Measurements from ENCODE around the gene PPFIA1.

DNA sequence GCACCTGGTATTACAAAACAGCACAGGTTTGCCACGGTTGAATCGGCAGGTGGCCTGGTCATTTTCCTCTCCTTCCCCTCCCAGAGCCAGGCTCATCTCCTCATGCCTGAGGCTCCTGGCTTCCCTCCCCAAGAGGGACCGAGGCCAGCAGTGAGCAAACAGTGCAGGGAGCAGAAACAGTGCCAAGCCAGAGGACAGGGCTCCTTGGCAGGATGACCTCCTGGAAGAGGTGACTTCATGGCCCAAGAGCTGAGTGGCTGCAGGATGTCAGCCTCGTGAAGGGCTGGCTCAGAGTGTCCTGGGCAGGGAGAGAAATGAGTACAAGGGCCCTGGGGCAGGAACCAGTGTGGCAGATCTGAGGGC, 22.8 kb upstream of the PPFIA1 start:
- TF ChIP-seq, protein P1, sequence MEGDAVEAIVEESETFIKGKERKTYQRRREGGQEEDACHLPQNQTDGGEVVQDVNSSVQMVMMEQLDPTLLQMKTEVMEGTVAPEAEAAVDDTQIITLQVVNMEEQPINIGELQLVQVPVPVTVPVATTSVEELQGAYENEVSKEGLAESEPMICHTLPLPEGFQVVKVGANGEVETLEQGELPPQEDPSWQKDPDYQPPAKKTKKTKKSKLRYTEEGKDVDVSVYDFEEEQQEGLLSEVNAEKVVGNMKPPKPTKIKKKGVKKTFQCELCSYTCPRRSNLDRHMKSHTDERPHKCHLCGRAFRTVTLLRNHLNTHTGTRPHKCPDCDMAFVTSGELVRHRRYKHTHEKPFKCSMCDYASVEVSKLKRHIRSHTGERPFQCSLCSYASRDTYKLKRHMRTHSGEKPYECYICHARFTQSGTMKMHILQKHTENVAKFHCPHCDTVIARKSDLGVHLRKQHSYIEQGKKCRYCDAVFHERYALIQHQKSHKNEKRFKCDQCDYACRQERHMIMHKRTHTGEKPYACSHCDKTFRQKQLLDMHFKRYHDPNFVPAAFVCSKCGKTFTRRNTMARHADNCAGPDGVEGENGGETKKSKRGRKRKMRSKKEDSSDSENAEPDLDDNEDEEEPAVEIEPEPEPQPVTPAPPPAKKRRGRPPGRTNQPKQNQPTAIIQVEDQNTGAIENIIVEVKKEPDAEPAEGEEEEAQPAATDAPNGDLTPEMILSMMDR (IDR thresholded peaks at IDR 0.05) = no peak
- no peak for TF ChIP-seq POLR2A (IDR thresholded peaks at IDR 0.05)

All from upper lobe of left lung (tissue), 4 donors.